Trophoblast cell (in vitro differentiated cells and primary cell): Measurements from ENCODE around the gene IL20RB.
A peak's percentile ranks its signal among the peaks of the same experiment; 100 is the strongest.

Experiments
- DNase-seq, 2 donors: peaks; one replicate each; pipeline ENCODE4 v3.0.0-alpha.2; 2016
- H2AFZ ChIP-seq: 2 replicates; pipeline ENCODE4 v1.6.1; 2013; ENCODE audit warnings: low read length, moderate library complexity, mild to moderate bottlenecking; ENCODE audit not compliant: insufficient read depth, poor library complexity
- H2AK5ac ChIP-seq: 2 replicates; pipeline ENCODE4 v1.6.1; 2013; ENCODE audit warnings: mild to moderate bottlenecking, low read length
- H2BK120ac ChIP-seq: 2 replicates; pipeline ENCODE4 v1.6.1; 2013; ENCODE audit warnings: low read length, mild to moderate bottlenecking, moderate library complexity; ENCODE audit not compliant: insufficient read depth, poor library complexity
- H2BK12ac ChIP-seq: 2 replicates; pipeline ENCODE4 v1.6.1; 2013; ENCODE audit warnings: mild to moderate bottlenecking, low read length, moderate library complexity
- H2BK5ac ChIP-seq: 2 replicates; pipeline ENCODE4 v1.6.1; 2013; ENCODE audit warnings: low read length, low read depth, moderate library complexity, mild to moderate bottlenecking; ENCODE audit not compliant: poor library complexity
- H3K14ac ChIP-seq: 2 replicates; pipeline ENCODE4 v1.6.1; 2013; ENCODE audit warnings: mild to moderate bottlenecking, low read length
- H3K18ac ChIP-seq: 2 replicates; pipeline ENCODE4 v1.6.1; 2013; ENCODE audit warnings: mild to moderate bottlenecking, low read length
- H3K23ac ChIP-seq: 2 replicates; pipeline ENCODE4 v1.6.1; 2013; ENCODE audit warnings: low read length
- H3K27ac ChIP-seq: 2 replicates; pipeline ENCODE4 v1.5.1; 2013; ENCODE audit warnings: low read depth, mild to moderate bottlenecking, inconsistent platforms, low read length, moderate library complexity
- H3K27me3 ChIP-seq: 2 replicates; pipeline ENCODE4 v1.6.1; 2013; ENCODE audit warnings: inconsistent platforms, mild to moderate bottlenecking, low read length, moderate library complexity; ENCODE audit not compliant: insufficient read depth
- H3K36me3 ChIP-seq, 2 experiments: 1 replicate in 1 of 2; 2 replicates in 1 of 2; pipeline ENCODE4 v1.6.1; 2013; ENCODE audit warnings: low read length in 2 of 2, mild to moderate bottlenecking in 2 of 2, moderate library complexity in 1 of 2; ENCODE audit not compliant: insufficient read depth in 2 of 2, control insufficient read depth in 1 of 2
- H3K4ac ChIP-seq: 2 replicates; pipeline ENCODE4 v1.6.1; 2013; ENCODE audit warnings: low read depth, mild to moderate bottlenecking, low read length, moderate library complexity
- H3K4me1 ChIP-seq, 2 experiments: 1 replicate in 1 of 2; 2 replicates in 1 of 2; pipeline ENCODE4 v1.6.1; 2013; ENCODE audit warnings: low read length in 2 of 2, mild to moderate bottlenecking in 2 of 2, moderate library complexity in 1 of 2; ENCODE audit not compliant: insufficient read depth in 2 of 2, control insufficient read depth in 1 of 2
- H3K4me2 ChIP-seq: 2 replicates; pipeline ENCODE4 v1.6.1; 2013; ENCODE audit warnings: inconsistent platforms, mild to moderate bottlenecking, low read length, moderate library complexity
- H3K4me3 ChIP-seq: 2 replicates; pipeline ENCODE4 v1.5.1; 2013; ENCODE audit warnings: mild to moderate bottlenecking, low read depth, low read length, inconsistent platforms
- H3K79me1 ChIP-seq: one replicate; pipeline ENCODE4 v1.6.1; 2013; ENCODE audit warnings: low read length
- H3K79me2 ChIP-seq: 2 replicates; pipeline ENCODE4 v1.6.1; 2013; ENCODE audit warnings: low read length, mild to moderate bottlenecking; ENCODE audit not compliant: control insufficient read depth, insufficient read depth, poor library complexity
- H3K9ac ChIP-seq: 2 replicates; pipeline ENCODE4 v1.6.1; 2013; ENCODE audit warnings: mild to moderate bottlenecking, low read length
- H3K9me3 ChIP-seq: 2 replicates; pipeline ENCODE4 v1.6.1; 2013; ENCODE audit warnings: low read depth, mild to moderate bottlenecking, control low read depth, inconsistent platforms, low read length; ENCODE audit not compliant: insufficient read depth
- H4K12ac ChIP-seq: 2 replicates; pipeline ENCODE4 v1.6.1; 2013; ENCODE audit warnings: low read depth, mild to moderate bottlenecking, low read length, moderate library complexity
- H4K8ac ChIP-seq: 2 replicates; pipeline ENCODE4 v1.6.1; 2013; ENCODE audit warnings: low read depth, mild to moderate bottlenecking, low read length, moderate library complexity
- H4K91ac ChIP-seq: one replicate; pipeline ENCODE4 v1.6.1; 2013; ENCODE audit warnings: low read depth, mild to moderate bottlenecking, low read length, moderate library complexity
- WGBS: extraction: QIAGEN DNeasy Blood & Tissue Kit; methylation state at CpG from one replicate; pipeline ENCODE4 v1.1.7; 2013; ENCODE audit warnings: missing lambda C conversion rate; ENCODE audit not compliant: insufficient read length, insufficient coverage; ENCODE audit errors: extremely low coverage; 5-methylcytosine and 5-hydroxymethylcytosine counted together

IL20RB gene

GRCh38 chr3:136937851-136938250, 19.9 kb upstream of the IL20RB start:
- Histone ChIP-seq H3K79me1 (no peaks in the 10 kb centered on the region), H3K9me3 (no peaks in the 10 kb centered on the region), H3K9ac (no peak overlapping the region), H3K14ac (no peak overlapping the region), H3K4me1 (peaks cover 5% of the 10 kb centered on the region in 2 experiments), H4K12ac (no peak overlapping the region), H3K36me3 (peaks cover 0 to 4% of the 10 kb centered on the region in 2 experiments), H4K91ac (no peak overlapping the region), H2BK120ac (no peak overlapping the region), H3K23ac (no peak overlapping the region), H2AFZ (no peak overlapping the region), H3K79me2 (no peaks in the 10 kb centered on the region), H3K27me3 (no peaks in the 10 kb centered on the region), H3K4me2 (no peak overlapping the region), H3K4ac (no peak overlapping the region), H3K27ac (no peak overlapping the region), H2BK5ac (no peak overlapping the region), H2AK5ac (no peak overlapping the region), H2BK12ac (no peak overlapping the region), H3K4me3 (no peak overlapping the region), H4K8ac (no peak overlapping the region), H3K18ac (no peak overlapping the region)
- no peak for DNase-seq
- WGBS, result no CpG with 5 or more reads among the region's 2 CpGs

DNA sequence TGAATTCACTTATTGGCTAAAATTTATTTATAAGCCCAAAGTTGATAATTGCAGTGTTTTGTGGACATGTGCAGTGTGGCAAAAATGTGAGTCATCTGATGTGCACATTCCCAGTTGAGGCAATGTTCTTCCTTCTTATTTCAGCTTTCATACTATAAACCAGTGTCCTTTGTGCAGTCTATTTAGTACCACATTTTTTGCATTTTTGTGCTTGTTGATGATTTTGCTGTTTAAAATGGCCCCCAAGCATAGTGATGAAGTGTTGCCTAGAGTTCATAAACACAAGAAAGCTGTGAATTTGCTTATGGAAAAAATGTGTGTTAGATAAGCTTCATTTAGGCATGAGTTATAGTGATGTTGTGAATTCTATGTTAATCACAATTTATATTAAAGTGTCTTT, 19.4 kb upstream of the IL20RB start:
- Histone ChIP-seq H2AFZ (no peak overlapping the region), H3K18ac (no peak overlapping the region), H3K4ac (no peak overlapping the region), H2BK120ac (no peak overlapping the region), H3K27ac (no peak overlapping the region), H2AK5ac (no peak overlapping the region), H3K4me2 (no peak overlapping the region), H4K91ac (no peak overlapping the region), H3K23ac (no peak overlapping the region), H3K36me3 (peaks cover 0 to 4% of the 10 kb centered on the region in 2 experiments), H3K14ac (no peak overlapping the region), H3K79me1 (no peaks in the 10 kb centered on the region), H3K4me3 (no peak overlapping the region), H3K9ac (no peak overlapping the region), H3K9me3 (no peaks in the 10 kb centered on the region), H4K12ac (no peak overlapping the region), H2BK12ac (no peak overlapping the region), H3K79me2 (no peaks in the 10 kb centered on the region), H4K8ac (no peak overlapping the region), H3K4me1 (peaks cover 6% of the 10 kb centered on the region in 2 experiments), H2BK5ac (no peak overlapping the region), H3K27me3 (no peaks in the 10 kb centered on the region)
- peak; percentile 10 to 72 for DNase-seq

DNA sequence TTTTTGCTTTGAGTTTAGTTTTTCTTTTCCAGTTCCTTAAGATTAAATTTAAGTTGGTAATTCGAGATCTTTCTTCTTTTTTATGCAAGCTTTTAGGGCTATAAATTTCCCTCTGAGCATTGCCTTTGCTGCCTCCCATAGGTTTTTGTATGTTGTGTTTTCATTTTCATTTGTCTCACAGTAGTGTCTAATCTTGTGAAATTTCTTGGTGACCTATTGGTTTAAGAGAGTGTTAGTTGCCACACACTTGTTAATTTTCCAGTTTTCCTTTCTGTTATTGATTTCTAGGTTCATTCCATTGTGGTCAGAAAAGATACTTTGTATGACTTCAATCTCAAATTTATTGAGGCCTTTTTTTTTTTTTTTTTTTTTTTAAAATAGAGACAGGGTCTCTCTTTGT, 18.3 kb upstream of the IL20RB start:
- Histone ChIP-seq H2BK120ac (no peak overlapping the region), H3K4me2 (no peak overlapping the region), H3K14ac (no peak overlapping the region), H3K4me1 (peaks cover 6% of the 10 kb centered on the region in 2 experiments), H3K79me1 (no peaks in the 10 kb centered on the region), H3K18ac (no peak overlapping the region), H4K91ac (no peak overlapping the region), H2BK12ac (no peak overlapping the region), H3K23ac (no peak overlapping the region), H3K36me3 (no peaks in the 10 kb centered on the region), H3K27me3 (no peaks in the 10 kb centered on the region), H2AK5ac (no peak overlapping the region), H4K8ac (no peak overlapping the region), H2AFZ (no peak overlapping the region), H3K9ac (no peak overlapping the region), H3K9me3 (no peaks in the 10 kb centered on the region), H4K12ac (no peak overlapping the region), H3K4me3 (no peak overlapping the region), H3K4ac (no peak overlapping the region), H3K27ac (no peak overlapping the region), H2BK5ac (no peak overlapping the region), H3K79me2 (no peaks in the 10 kb centered on the region)
- no peak for DNase-seq
- WGBS, result no CpG with 5 or more reads among the region's 1 CpG

DNA sequence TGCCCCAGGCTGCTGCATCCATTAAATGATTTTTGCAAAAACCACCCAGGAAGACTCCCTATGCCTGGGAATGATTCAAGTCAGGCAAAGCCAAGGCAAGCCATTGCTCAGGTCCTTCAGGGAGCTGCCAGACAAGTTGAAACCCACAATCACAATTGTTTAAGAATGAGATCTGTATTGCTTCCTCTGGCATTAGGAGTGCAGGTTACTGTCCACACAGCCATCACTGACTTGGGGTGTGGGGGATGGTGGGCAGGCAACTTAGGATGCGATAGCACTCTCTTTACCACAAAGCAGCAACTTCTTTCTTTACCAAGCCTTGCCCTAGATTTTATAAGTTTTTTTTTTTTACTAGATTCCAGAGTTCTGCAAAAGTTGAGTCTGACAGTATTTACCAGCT, 15.0 kb upstream of the IL20RB start:
- no peaks in the 10 kb centered on the region for H3K27me3 ChIP-seq
- no peak overlapping the region for H3K23ac ChIP-seq
- peaks cover 6% of the 10 kb centered on the region in 2 experiments for H3K4me1 ChIP-seq
- H3K9ac ChIP-seq, result no peak overlapping the region
- H3K27ac ChIP-seq, result no peak overlapping the region
- peaks cover 0 to 3% of the 10 kb centered on the region in 2 experiments for H3K36me3 ChIP-seq
- H3K79me1 ChIP-seq, result no peaks in the 10 kb centered on the region
- H4K8ac ChIP-seq, result no peak overlapping the region
- WGBS, result no CpG with 5 or more reads among the region's 1 CpG
- H2BK120ac ChIP-seq, result no peak overlapping the region
- H2AFZ ChIP-seq, result no peak overlapping the region
- no peak overlapping the region for H3K18ac ChIP-seq
- H2AK5ac ChIP-seq, result no peak overlapping the region
- H3K9me3 ChIP-seq, result no peaks in the 10 kb centered on the region
- H2BK12ac ChIP-seq, result no peak overlapping the region
- H3K4ac ChIP-seq, result no peak overlapping the region
- H3K14ac ChIP-seq, result no peak overlapping the region
- no peak overlapping the region for H4K91ac ChIP-seq
- H3K4me3 ChIP-seq, result no peak overlapping the region
- no peak overlapping the region for H4K12ac ChIP-seq
- H2BK5ac ChIP-seq, result no peak overlapping the region
- no peak overlapping the region for H3K4me2 ChIP-seq
- H3K79me2 ChIP-seq, result no peaks in the 10 kb centered on the region
- no peak for DNase-seq
